ENCODE measurements around the gene XKR7.
"Not testable (repeated sequence)": the region's sequence is repeated elsewhere in the genome, so short reads cannot be mapped to it uniquely, and the experiment has no call there.

XKR7 gene

DNA sequence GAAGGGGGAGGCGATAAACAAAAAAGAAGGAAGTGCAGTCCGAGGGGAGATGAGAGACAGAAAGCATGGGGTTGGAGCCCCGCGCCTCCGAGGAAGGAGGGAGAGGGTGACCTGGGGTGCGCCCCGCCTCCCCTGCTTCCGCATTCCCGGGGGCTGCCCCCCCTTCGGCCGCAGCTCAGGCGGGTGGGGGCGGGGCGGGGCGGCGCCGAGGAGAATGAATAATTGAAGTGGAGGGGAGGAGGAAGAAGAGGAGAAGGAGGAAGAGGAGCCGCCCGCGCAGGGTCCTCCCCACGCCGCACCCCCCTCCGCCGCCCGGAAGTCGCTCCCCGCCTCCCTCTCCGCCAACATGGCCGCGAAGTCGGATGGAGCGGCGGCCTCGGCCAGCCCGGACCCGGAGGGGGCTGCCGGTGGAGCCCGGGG lies at the start of gene XKR7:
TSS of gene XKR7 (plus strand) at position 322 of the 420 bp plus-strand sequence. CDS start at position 347, 25 bp downstream.
- ATAC-seq, result peak in 1 of 2 donors; percentile 13

GRCh38 chr20:31918466-31919105 lies 49.4 kb upstream of the XKR7 start:
- no peak for ATAC-seq

DNA sequence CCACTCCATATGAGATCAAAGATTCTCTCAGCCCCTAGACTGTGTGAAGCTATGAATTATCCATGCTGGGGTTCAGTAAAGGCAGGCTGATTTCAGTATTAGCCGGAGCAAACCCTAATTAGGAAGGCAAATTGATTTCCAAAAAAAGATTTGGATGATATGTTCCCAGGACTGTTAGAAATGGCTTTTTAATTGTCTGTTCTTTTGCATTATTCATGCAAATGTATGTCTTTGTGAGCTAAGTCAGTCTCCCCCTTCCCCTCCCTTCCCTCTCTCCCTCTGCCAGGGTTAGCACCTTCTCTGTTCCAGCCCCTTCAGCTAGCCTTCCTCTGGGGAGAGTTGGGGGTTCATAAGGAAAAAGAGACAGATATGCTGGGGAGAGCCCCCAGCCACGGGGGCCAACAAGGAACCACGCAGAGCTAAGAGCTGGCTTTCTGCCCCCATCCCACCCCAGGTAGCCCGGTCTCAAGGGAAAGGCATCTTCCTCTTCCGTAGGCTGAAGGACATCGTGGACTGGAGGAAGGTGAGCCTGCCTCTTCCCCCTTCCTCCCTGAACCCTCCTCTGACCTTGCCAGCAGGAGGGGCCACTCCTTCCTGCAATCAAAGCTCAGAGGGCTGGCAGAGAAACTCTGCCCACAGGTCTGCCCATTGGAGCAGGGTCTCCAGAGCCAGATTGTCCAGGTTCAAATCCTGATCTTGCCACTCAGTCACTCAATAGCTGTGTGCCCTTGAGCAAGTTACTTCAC lies 48.4 kb upstream of the XKR7 start:
- no peak for ATAC-seq

GRCh38 chr20:31920275-31920855 lies 47.6 kb upstream of the XKR7 start:
- ATAC-seq, result no peak

DNA sequence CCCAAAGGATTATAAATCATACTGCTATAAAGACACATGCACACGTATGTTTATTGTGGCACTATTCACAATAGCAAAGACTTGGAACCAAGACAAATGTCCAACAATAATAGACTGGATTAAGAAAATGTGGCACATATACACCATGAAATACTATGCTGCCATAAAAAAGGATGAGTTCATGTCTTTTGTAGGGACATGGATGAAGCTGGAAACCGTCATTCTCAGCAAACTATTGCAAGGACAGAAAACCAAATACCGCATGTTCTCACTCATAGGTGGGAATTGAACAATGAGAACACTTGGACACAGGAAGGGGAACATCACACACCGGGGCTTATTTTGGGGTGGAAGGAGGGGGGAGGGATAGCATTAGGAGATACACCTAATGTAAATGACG lies 46.5 kb upstream of the XKR7 start:
- not testable (repeated sequence) for ATAC-seq

GRCh38 chr20:31922181-31922580 lies 45.8 kb upstream of the XKR7 start:
- no peak for ATAC-seq

DNA sequence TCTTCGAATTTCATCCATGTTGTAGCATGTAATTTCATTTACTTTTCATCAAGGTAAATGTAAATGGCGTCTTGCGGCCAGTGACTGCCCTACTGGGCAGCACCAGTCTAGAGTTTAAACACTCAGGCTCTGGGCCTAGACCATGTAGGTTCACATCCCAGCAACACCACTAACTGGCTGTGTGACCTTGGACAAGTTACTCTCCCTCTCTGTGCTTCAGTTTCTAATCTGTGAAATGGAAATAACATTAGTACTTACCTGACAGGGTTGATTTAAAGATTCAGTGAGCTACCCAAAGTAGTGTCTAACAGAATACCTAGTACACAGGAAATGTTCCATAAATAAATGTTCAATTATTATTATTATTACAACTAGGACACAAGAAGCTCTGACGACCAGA lies 45.4 kb upstream of the XKR7 start:
- ATAC-seq, result no peak

DNA sequence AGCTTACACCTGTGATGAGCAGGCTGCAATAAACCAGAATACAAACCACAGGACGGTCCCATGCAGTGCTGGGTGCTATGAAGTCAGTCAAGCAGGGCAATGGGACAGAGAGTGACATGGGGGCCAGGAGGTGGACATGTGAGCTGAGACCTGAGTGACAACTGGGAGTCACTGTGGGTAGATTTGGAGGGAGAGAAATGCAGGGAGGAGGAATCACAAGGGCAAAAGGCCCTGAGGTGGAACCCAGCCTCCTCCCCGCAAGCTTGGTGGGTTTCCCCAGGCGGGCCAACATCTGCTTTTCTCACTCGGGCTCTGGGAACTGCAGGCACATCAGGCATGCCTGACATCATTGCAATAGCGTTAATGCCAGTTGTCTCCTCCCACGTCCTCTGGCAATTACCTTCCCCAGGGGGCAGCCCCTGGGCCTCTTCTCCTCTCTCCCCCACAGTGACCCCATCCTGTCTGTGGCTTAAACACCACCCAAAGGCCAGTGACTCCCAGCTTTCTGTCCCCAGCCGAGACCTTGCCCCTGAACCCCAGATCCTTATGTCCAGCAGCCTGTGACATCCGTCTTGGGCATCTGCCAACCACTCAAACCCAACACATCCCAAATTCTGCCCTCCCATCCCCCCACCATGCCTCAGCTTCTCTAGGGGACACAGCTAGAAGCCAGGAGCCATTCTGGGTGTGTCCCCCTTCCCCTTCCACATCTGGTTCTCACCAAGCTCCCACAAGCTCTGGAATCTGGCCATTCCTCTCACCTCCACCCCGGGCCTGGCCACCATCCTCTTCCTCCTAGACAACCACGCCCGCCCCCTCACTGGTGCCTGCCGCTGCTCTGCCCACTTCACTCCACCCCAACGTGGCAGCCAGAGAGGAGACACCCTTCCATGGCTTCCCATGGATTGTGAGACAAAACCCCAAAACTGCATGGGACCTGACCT lies 44.3 kb upstream of the XKR7 start:
- peak; percentile 32 to 36 for ATAC-seq

GRCh38 chr20:31924561-31924960 lies 43.4 kb upstream of the XKR7 start:
- ATAC-seq, result no peak

DNA sequence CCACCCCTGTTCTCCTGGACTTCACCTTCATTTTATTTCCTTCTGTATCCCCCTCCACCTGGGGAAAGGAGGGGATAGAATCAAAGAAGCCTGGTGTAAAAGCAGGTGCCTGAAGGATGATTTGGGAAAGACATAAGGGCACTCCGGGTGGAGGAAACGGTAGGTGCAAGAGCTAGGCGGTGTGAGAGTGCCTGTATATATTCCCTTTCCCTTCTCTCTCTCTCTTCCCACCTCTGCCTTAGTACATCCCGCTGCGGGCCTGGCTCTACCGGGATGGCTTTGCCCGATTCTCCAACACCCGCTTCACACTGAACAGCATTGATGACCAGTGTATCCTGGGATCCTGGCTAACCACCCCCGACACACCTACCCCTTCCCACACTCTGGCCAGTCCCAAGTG lies 42.3 kb upstream of the XKR7 start:
- no peak for ATAC-seq

DNA sequence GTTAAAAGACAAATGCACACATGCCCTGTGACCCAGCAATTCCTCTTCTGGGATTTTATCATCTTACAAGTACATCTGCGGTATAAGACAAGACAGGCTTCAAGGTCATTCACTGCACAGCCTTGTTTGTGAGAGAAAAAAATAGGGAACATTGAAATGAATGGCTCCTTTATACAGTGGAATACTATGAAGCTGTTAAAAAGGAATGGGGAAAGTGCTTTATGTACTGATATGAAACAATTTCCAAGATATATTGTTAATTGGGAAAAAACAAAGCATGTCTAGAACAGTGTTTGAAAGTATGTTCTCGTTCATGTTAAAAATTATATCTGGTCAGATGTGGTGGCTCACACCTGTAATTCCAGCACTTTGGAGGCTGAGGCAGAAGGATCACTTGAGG lies 41.5 kb upstream of the XKR7 start:
- no peak for ATAC-seq

GRCh38 chr20:31927627-31928159 lies 40.3 kb upstream of the XKR7 start:
- no peak for ATAC-seq

DNA sequence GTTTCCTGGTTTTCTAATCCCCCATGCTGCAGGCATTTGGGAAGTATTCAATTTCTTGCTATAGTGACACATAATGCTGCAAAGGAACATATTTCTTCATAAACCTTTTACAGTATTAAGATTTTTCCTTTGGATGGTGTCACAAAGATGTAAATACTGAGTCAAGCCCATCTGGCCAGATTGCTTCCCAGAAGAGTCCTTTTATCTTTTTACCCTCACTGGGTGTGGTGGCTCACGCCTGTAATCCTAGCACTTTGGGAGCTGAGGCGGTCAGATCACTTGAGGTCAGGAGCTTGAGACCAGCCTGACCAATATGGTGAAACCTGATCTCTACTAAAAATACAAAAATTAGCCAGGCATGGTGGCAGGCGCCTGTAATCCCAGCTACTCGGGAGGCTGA lies 38.3 kb upstream of the XKR7 start:
- not testable (repeated sequence) for ATAC-seq

DNA sequence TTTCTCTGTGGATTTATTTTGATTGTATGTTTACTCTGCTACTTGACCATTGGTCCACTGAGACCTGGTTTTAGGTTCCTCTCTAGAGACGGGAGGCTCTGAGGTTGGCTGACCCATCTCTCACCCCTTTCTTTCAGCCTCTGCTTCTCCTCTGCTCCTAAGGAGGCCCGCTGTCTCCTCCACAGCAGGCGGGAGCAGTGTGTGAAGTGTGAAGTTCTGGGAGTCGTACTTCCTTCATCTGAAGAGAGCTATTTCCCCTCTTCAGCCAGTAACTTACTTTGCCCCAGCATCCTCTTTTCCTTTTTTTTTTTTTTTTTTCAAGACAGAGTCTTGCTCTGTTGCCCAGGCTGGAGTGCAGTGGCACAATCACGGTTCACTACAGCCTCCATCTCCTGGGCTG lies 37.2 kb upstream of the XKR7 start:
- ATAC-seq, result no peak

- no peak for ATAC-seq
Observed at GRCh38 chr20:31933698-31934097, 34.3 kb upstream of the XKR7 start.

DNA sequence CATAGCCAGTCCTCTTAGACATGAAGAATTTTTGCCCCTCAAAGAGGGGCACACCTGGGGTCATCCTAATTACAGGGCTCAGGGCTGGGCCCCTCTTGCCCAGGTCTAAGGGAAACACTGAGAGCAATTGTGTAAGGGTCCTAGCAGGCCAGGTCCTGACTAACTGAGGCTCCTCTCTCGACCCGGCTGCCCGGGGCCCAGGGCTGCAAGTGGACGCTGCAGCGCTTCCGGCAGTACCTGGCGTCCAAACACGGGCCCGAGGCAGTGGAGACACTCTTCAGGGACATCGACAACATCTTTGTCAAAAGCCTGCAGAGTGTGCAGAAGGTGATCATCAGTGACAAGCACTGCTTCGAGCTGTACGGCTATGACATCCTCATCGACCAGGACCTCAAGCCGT lies 33.5 kb upstream of the XKR7 start:
- ATAC-seq, result no peak

DNA sequence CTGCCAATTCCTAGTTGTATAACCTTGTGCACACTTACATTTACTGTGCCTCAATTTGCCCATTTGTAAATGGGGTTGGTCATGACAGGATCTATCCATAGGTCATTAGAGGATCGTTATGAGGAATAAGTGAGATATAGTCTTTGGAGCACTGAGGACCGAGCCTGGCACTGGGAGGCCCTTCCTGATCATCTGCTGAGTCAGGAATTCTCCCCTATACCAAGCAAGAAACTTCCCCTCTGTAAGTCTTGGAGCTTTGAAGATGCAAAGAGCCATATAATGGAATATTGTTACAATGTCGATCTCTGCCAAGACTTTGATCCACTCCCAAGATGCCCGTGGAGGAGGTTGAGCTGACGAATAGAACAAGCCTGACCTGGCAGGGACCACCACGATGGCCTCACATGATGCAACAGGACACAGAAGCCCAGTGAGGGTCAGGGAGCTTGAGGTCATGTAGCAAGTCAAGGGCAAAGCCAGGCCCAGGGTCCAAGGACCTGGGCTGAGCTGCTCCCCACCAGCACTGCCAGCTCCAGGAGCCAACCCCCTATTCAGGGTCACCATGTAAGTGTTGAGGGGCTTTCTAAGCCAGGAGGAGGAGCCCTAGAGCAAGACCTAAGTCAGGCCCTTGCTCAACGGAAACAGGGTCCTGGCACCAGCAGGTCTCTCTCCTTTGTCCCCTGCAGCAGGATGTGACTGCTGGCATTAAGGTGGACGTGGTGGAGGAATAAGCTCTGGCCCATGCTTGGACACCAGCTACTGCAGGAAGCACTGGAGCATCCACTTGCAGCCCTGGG lies 32.8 kb upstream of the XKR7 start:
- no peak for ATAC-seq

DNA sequence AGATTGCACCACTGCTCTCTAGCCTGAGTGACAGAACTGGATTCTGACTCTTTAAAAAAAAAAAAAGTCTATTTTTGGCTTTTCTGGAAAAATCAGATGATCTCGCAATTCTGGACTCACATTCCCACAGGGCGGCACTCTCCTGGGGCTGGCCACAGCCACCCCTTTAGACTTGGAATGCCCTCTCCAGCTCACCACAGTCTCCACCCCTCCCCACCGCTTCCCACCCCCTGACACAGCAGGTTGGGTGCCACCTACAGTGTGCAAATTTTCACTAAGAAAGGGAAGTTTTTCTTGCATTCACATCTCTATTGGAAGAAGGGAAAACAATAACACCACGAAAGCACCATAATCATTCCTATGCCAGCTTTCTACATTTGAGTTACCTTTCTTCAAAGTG lies 31.5 kb upstream of the XKR7 start:
- ATAC-seq, result no peak

GRCh38 chr20:31937820-31938219 lies 30.1 kb upstream of the XKR7 start:
- no peak for ATAC-seq

DNA sequence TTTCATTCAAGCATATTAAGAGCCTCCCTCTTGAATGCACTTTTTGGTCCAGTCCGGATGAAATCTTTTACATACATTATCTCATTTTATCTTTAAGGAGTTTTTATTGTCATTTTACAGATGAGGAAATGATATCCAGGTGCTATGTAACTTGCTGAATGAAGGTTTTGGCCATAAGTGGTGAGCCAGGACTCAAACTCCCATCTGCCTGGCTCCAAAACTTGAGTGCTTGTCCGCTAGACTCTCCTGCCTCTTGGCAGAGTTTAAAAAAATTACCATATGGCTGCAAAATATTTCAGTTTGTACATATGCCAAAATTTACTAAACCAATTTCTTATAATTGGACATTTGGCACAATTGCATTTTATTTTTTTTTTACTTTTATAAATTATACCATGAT lies 28.3 kb upstream of the XKR7 start:
- ATAC-seq, result no peak

- no peak for ATAC-seq
Observed at GRCh38 chr20:31943052-31943471, 24.9 kb upstream of the XKR7 start.

- ATAC-seq, result no peak
Observed at GRCh38 chr20:31945319-31945718, 22.6 kb upstream of the XKR7 start.
